B cell (primary cell): ENCODE data around the gene VN1R5. TPM values are rescaled to one million over a fixed set of nuclear protein-coding genes. Genes with fewer than 3 reads are reported as not detected.

Source experiments
- ATAC-seq: fragments of 200-7000 bp; cut with Tn5 transposase; one replicate; pipeline ENCODE4 v1.10.0; 2021; ENCODE audit warnings: low read depth, mild to moderate bottlenecking, moderate number of reproducible peaks, moderate library complexity
- CTCF ChIA-PET: fragments of 350-600 bp; sonication (Branson Sonifier 250); formaldehyde crosslinking; loops from one replicate; lab custom pipeline; 2021; ENCODE audit warnings: antibody characterized with exemption, inconsistent platforms; lab: Charles Lee
- POLR2A ChIA-PET: fragments of 350-600 bp; sonication (Branson Sonifier 250); formaldehyde crosslinking; loops from one replicate; lab custom pipeline; 2021; ENCODE audit warnings: antibody characterized with exemption; lab: Charles Lee
- DNase-seq: peaks from one replicate; pipeline ENCODE4 v3.0.0; 2013
- H2AFZ ChIP-seq: 2 replicates; pipeline ENCODE4 v1.6.1; 2012; ENCODE audit warnings: mild to moderate bottlenecking, low read depth, low read length; ENCODE audit not compliant: insufficient read depth, poor library complexity, severe bottlenecking
- H3K27ac ChIP-seq, 2 donors: 1 replicate in 1 of 2; 2 replicates in 1 of 2; pipeline ENCODE4 v1.5.1; 2012 to 2013; ENCODE audit warnings: low read length in 2 of 2, mild to moderate bottlenecking in 2 of 2, moderate library complexity in 1 of 2
- H3K27me3 ChIP-seq, 4 experiments: fragments of 200-600 bp in 1 of 4; sonication (generic) in 1 of 4; replicated peaks in 1 of 4; 1 replicate in 2 of 4; 2 replicates in 2 of 4; pipeline versions ENCODE4 v1.6.1 to v1.7.0; 2013 to 2016; ENCODE audit warnings: low read length in 3 of 4, mild to moderate bottlenecking in 2 of 4, mixed read lengths in 1 of 4, moderate library complexity in 1 of 4; ENCODE audit not compliant: insufficient read depth in 4 of 4, control insufficient read depth in 3 of 4; ENCODE audit errors: control extremely low read depth in 1 of 4
- H3K36me3 ChIP-seq, 2 experiments: replicated peaks in 1 of 2; 1 replicate in 1 of 2; 2 replicates in 1 of 2; pipeline versions ENCODE4 v1.6.1 to v1.7.1; 2013; ENCODE audit warnings: low read length in 1 of 2; ENCODE audit not compliant: insufficient read depth in 2 of 2, control insufficient read depth in 1 of 2; ENCODE audit errors: control extremely low read depth in 1 of 2, extremely low read depth in 1 of 2
- H3K4me1 ChIP-seq, 2 donors: fragments of 200-600 bp in 1 of 2; sonication (generic) in 1 of 2; 1 replicate in 1 of 2; 2 replicates in 1 of 2; pipeline versions ENCODE4 v1.5.1 to v1.6.1; 2013 to 2017; ENCODE audit warnings: low read length in 2 of 2; ENCODE audit not compliant: control insufficient read depth in 2 of 2, insufficient read depth in 2 of 2
- H3K4me2 ChIP-seq: replicated peaks from 2 replicates; pipeline ENCODE3; 2012; ENCODE audit warnings: mild to moderate bottlenecking, low read depth, low read length; ENCODE audit not compliant: poor library complexity, severe bottlenecking
- H3K4me3 ChIP-seq, 5 experiments: fragments of 200-600 bp in 1 of 5; sonication (generic) in 1 of 5; 1 replicate in 3 of 5; 2 replicates in 2 of 5; pipeline versions ENCODE4 v1.5.1 to v1.7.0; 2011 to 2016; ENCODE audit warnings: low read length in 4 of 5, mild to moderate bottlenecking in 4 of 5, low read depth in 2 of 5, control low read depth in 1 of 5, moderate library complexity in 1 of 5; ENCODE audit not compliant: insufficient read depth in 1 of 5; ENCODE audit errors: control extremely low read depth in 1 of 5, extremely low read depth in 1 of 5
- H3K79me2 ChIP-seq: fragments of 200-600 bp; sonication (generic); one replicate; pipeline ENCODE4 v1.6.0; 2016; ENCODE audit warnings: low read length; ENCODE audit not compliant: control insufficient read depth, insufficient read depth
- H3K9ac ChIP-seq: fragments of 200-600 bp; sonication (generic); 2 replicates; pipeline ENCODE4 v1.6.1; 2017; ENCODE audit warnings: mild to moderate bottlenecking, low read length, moderate library complexity
- H3K9me3 ChIP-seq, 3 donors: one replicate each; pipeline versions ENCODE4 v1.6.1 to v1.7.1; 2013; ENCODE audit warnings: low read length in 2 of 3; ENCODE audit not compliant: control insufficient read depth in 2 of 3, insufficient read depth in 1 of 3; ENCODE audit errors: control extremely low read depth in 1 of 3
- H4K20me1 ChIP-seq: 2 replicates; pipeline ENCODE4 v1.6.0; 2012; ENCODE audit warnings: mild to moderate bottlenecking, low read length; ENCODE audit not compliant: insufficient read depth, control insufficient read depth, poor library complexity, severe bottlenecking
- H3K27ac Mint-ChIP-seq: one replicate; pipeline ENCODE4 v1.8.0; 2021; ENCODE audit warnings: mixed read lengths
- H3K27me3 Mint-ChIP-seq: one replicate; pipeline ENCODE4 v1.8.0; 2021; ENCODE audit warnings: mixed read lengths
- H3K4me1 Mint-ChIP-seq: one replicate; pipeline ENCODE4 v1.8.0; 2021; ENCODE audit warnings: mixed read lengths
- H3K4me3 Mint-ChIP-seq: one replicate; pipeline ENCODE4 v1.8.0; 2021; ENCODE audit warnings: mixed read lengths
- H3K9me3 Mint-ChIP-seq: one replicate; pipeline ENCODE4 v1.8.0; 2022; ENCODE audit warnings: mixed read lengths; ENCODE audit not compliant: insufficient read depth
- EZH2 ChIP-seq: IDR thresholded peaks from 2 replicates; pipeline ENCODE4 v1.6.1; 2012; ENCODE audit warnings: borderline replicate concordance, low read depth, mild to moderate bottlenecking, moderate library complexity, low read length; ENCODE audit not compliant: insufficient read depth, poor library complexity, severe bottlenecking
- WGBS: methylation state at CpG from one replicate; pipeline ENCODE4 v1.1.5; 2013; ENCODE audit warnings: missing lambda C conversion rate; ENCODE audit not compliant: insufficient coverage; 5-methylcytosine and 5-hydroxymethylcytosine counted together
- intact Hi-C: fragments of 100-400 bp; cut with micrococcal nuclease; formaldehyde crosslinking; loops from one replicate; pipeline ENCODE4 v1.10.0; 2022
- polyA plus RNA-seq: library from polyadenylated mRNA; depleted of rRNA; stranded (reverse); fragments of >200 nt; gene quantifications from 2 replicates; pipeline ENCODE4 v1.2.3, GENCODE V29; 2012
- total RNA-seq, 2 donors: library from RNA; stranded (reverse); fragments of 120-200 nt in 1 of 2; gene quantifications; 1 replicate in 1 of 2; 2 replicates in 1 of 2; pipeline versions ENCODE4 v1.2.3 to v1.2.4, GENCODE V29; 2013 to 2022
- TF ChIP-seq, protein P1 (sequence below): fragments of 200-600 bp; IDR thresholded peaks from one replicate; pipeline ENCODE4 v1.8.0; 2022; ENCODE audit warnings: antibody characterized with exemption, mild to moderate bottlenecking

The VN1R5 gene
- total and polyA plus RNA-seq, 2 donors (not counting 1 experiment from before 2014, with no cell fraction given): not detected

DNA sequence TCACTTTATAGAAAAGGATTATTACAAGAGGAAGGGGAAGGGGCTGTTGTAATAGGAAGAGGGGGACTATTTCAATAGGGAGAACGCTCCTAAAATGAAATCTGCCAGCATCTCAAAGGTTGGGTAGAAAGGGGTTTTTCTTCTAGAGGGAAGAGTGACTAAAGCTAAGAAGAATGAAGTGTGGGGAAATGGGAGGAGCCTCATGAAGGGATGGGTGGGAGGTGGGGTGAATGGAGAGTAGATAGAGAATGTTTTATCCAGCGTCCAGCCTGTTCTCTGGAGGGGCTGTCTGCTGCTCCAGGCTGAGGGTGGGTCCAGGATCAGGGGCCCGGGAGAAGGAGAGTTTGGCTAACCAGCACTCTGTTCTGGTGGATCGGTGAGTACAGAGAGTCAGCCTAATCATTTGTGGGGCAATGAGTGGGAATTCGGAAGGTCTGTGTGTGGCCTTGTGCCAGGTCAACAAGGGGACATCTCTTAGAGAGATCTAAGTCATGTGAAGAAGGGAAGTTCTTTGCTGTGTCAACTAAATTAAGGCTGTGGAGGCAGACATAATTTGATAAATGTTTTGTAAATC is 25.2 kb downstream of the VN1R5 start:
- ChIA-PET CTCF (no interaction called here), POLR2A (no interaction called here)
- Mint-ChIP-seq H3K4me3 (no peak overlapping the region), H3K27me3 (no peaks in the 10 kb centered on the region), H3K9me3 (no peaks in the 10 kb centered on the region), H3K4me1 (no peaks in the 10 kb centered on the region), H3K27ac (no peak overlapping the region)
- Histone ChIP-seq H3K4me3 (no peak overlapping the region), H3K9me3 (peaks cover 0 to 4% (median 0%) of the 10 kb centered on the region in 3 donors), H3K4me1 (no peaks in the 10 kb centered on the region), H3K79me2 (no peaks in the 10 kb centered on the region), H4K20me1 (no peaks in the 10 kb centered on the region), H3K27me3 (no peaks in the 10 kb centered on the region), H2AFZ (no peak overlapping the region), H3K27ac (no peak overlapping the region), H3K9ac (no peak overlapping the region), H3K4me2 (no peak overlapping the region), H3K36me3 (no peaks in the 10 kb centered on the region)
- WGBS: 95% methylated on average over 5 of the region's 5 CpGs
- no peak for TF ChIP-seq EZH2
- TF ChIP-seq, protein P1, sequence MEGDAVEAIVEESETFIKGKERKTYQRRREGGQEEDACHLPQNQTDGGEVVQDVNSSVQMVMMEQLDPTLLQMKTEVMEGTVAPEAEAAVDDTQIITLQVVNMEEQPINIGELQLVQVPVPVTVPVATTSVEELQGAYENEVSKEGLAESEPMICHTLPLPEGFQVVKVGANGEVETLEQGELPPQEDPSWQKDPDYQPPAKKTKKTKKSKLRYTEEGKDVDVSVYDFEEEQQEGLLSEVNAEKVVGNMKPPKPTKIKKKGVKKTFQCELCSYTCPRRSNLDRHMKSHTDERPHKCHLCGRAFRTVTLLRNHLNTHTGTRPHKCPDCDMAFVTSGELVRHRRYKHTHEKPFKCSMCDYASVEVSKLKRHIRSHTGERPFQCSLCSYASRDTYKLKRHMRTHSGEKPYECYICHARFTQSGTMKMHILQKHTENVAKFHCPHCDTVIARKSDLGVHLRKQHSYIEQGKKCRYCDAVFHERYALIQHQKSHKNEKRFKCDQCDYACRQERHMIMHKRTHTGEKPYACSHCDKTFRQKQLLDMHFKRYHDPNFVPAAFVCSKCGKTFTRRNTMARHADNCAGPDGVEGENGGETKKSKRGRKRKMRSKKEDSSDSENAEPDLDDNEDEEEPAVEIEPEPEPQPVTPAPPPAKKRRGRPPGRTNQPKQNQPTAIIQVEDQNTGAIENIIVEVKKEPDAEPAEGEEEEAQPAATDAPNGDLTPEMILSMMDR: no peak
- ATAC-seq: no peak
- intact Hi-C loops: no loop called here
- no peak for DNase-seq

DNA sequence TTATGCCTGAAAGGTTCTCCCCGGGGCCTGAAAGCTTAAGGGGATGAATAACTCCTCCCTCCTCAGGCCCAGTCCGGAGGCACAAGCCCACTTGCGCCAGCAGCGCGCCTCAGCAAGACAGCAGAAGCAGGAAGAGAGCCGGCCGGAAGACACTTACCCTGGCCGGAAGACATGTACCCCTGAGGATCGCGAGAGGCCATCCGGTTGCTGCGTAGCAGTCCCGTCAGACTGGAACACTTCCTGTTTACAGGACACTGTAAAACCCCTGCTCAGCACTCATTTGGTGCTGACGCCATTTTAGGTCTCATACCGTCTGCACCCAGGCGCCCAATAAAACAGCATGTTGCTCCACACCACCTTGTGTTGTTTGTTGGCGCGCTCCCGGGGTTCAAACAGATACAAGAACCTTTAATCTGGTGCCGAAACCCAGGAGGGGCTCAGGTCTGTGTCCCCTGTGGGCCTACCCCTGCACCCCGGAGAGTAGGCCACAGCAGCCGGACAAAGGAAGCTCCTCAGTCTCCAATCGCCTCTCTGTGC is 30.3 kb downstream of the VN1R5 start:
- no peaks in the 10 kb centered on the region for H3K79me2 ChIP-seq
- no peak overlapping the region for H3K27ac ChIP-seq
- Mint-ChIP-seq H3K9me3 (peaks cover 2% of the 10 kb centered on the region), H3K4me3 (no peak overlapping the region), H3K4me1 (no peaks in the 10 kb centered on the region), H3K27me3 (no peaks in the 10 kb centered on the region), H3K27ac (no peak overlapping the region)
- H3K27me3 ChIP-seq: no peaks in the 10 kb centered on the region
- intact Hi-C loops: no loop called here
- peaks cover 0 to 20% (median 0%) of the 10 kb centered on the region in 3 donors for H3K9me3 ChIP-seq
- H3K4me3 ChIP-seq: no peak overlapping the region
- POLR2A ChIA-PET: no interaction called here
- no peaks in the 10 kb centered on the region for H3K4me1 ChIP-seq
- CTCF ChIA-PET: no interaction called here
- no peaks in the 10 kb centered on the region for H3K36me3 ChIP-seq
- no peaks in the 10 kb centered on the region for H4K20me1 ChIP-seq
- no peak for ATAC-seq
- TF ChIP-seq, protein P1: no peak
- TF ChIP-seq EZH2: no peak
- no peak for DNase-seq
- no peak overlapping the region for H3K9ac ChIP-seq
- 97% methylated on average over 23 of the region's 23 CpGs for WGBS
- no peak overlapping the region for H3K4me2 ChIP-seq
- H2AFZ ChIP-seq: no peak overlapping the region
